HepG2 (cell line): ENCODE data around the gene STX8. TPM values are rescaled to one million over a fixed set of nuclear protein-coding genes. Genes with fewer than 3 reads are reported as not detected.

Experiments
- ERF ChIP-seq: IDR thresholded peaks from 2 replicates; pipeline ENCODE4 v1.6.1; 2018; ENCODE audit warnings: missing biosample characterization, missing genetic modification reagents
- HNRNPH1 ChIP-seq: fragments of 200-400 bp; formaldehyde crosslinking; optimal IDR thresholded peaks from 2 replicates; pipeline ENCODE3; 2017; ENCODE audit warnings: mild to moderate bottlenecking, low read depth, low read length
- HOXA3 ChIP-seq: sonication (generic); formaldehyde crosslinking; IDR thresholded peaks from 2 replicates; pipeline ENCODE4 v1.5.0; 2020; ENCODE audit warnings: missing genetic modification reagents
- JUNB ChIP-seq: sonication (generic); formaldehyde crosslinking; IDR thresholded peaks from 2 replicates; pipeline ENCODE4 v1.8.0; 2022; ENCODE audit warnings: missing genetic modification reagents, mild to moderate bottlenecking, borderline replicate concordance
- PCBP2 ChIP-seq: fragments of 200-400 bp; formaldehyde crosslinking; optimal IDR thresholded peaks from 2 replicates; pipeline ENCODE3; 2018; ENCODE audit warnings: low read length, low read depth; ENCODE audit not compliant: poor library complexity, severe bottlenecking
- POLR2A ChIP-seq, 2 experiments: IDR thresholded peaks; 2 replicates each; pipeline ENCODE4 v1.6.1; 2011; ENCODE audit warnings: low read depth in 2 of 2, low read length in 2 of 2, mild to moderate bottlenecking in 1 of 2, moderate library complexity in 1 of 2; ENCODE audit not compliant: insufficient read depth in 1 of 2
- RCOR2 ChIP-seq: IDR thresholded peaks from 2 replicates; pipeline ENCODE4 v1.6.1; 2016; ENCODE audit warnings: missing biosample characterization, missing genetic modification reagents
- RFX5 ChIP-seq: IDR thresholded peaks from 2 replicates; pipeline ENCODE4 v1.6.1; 2011; ENCODE audit warnings: low read depth, low read length, improper control_type of control experiment
- SIX4 ChIP-seq: sonication (generic); formaldehyde crosslinking; IDR thresholded peaks from 2 replicates; pipeline ENCODE4 v1.4.0; 2020; ENCODE audit warnings: missing genetic modification reagents
- ZBTB26 ChIP-seq: IDR thresholded peaks from 2 replicates; pipeline ENCODE4 v1.6.1; 2016; ENCODE audit warnings: missing compliant biosample characterization, missing genetic modification reagents, borderline replicate concordance
- ZMAT3 ChIP-seq: sonication (generic); formaldehyde crosslinking; conservative IDR thresholded peaks from 2 replicates; pipeline ENCODE4 v1.7.0; 2021; ENCODE audit warnings: missing genetic modification reagents
- ZSCAN31 ChIP-seq: sonication (generic); formaldehyde crosslinking; IDR thresholded peaks from 2 replicates; pipeline ENCODE4 v1.5.0; 2020; ENCODE audit warnings: low read depth, mild to moderate bottlenecking, missing genetic modification reagents
- polyA plus RNA-seq, 8 experiments: library from polyadenylated mRNA; depleted of rRNA in 3 of 8; stranded (reverse) in 7 of 8; unstranded in 1 of 8; fragments of >200 nt; fragmentation: Illumina TruSeq in 4 of 8; extraction: Trizol in 4 of 8; gene quantifications; 2 replicates each; pipeline versions ENCODE4 v1.2.1 to v1.2.3, GENCODE V29; 2011 to 2016; ENCODE audit warnings: low read depth in 4 of 8, missing spikeins in 1 of 8, mixed read lengths in 1 of 8; ENCODE audit not compliant: insufficient read depth in 1 of 8
- total RNA-seq, 5 experiments: library from RNA; depleted of rRNA; stranded (reverse); fragments of >200 nt; fragmentation: Illumina TruSeq; extraction: Trizol; gene quantifications; 2 replicates each; pipeline ENCODE4 v1.2.3, GENCODE V29; 2016; ENCODE audit warnings: low read depth in 1 of 5
- TF ChIP-seq, protein P1 (sequence below): sonication (generic); formaldehyde crosslinking; conservative IDR thresholded peaks from 2 replicates; pipeline ENCODE4 v1.4.0; 2020; ENCODE audit warnings: missing genetic modification reagents
- TF ChIP-seq, protein P2 (sequence below), 2 experiments: fragments of 450-650 bp in 1 of 2; sonication (generic) in 1 of 2; formaldehyde crosslinking in 1 of 2; IDR thresholded peaks; 2 replicates each; pipeline versions ENCODE4 v1.6.1 to v1.8.0; 2016 to 2022; ENCODE audit warnings: antibody characterized with exemption in 1 of 2, mild to moderate bottlenecking in 1 of 2, missing genetic modification reagents in 1 of 2
- TF ChIP-seq, protein P3 (sequence below): sonication (generic); formaldehyde crosslinking; IDR thresholded peaks from 2 replicates; pipeline ENCODE4 v1.5.0; 2020; ENCODE audit warnings: missing genetic modification reagents

The STX8 gene
- total and polyA plus RNA-seq, 2 of the 13 experiments (the other 11 are each of a cell fraction or from before 2014, with no cell fraction given) = 36.4 to 53.6 TPM

DNA sequence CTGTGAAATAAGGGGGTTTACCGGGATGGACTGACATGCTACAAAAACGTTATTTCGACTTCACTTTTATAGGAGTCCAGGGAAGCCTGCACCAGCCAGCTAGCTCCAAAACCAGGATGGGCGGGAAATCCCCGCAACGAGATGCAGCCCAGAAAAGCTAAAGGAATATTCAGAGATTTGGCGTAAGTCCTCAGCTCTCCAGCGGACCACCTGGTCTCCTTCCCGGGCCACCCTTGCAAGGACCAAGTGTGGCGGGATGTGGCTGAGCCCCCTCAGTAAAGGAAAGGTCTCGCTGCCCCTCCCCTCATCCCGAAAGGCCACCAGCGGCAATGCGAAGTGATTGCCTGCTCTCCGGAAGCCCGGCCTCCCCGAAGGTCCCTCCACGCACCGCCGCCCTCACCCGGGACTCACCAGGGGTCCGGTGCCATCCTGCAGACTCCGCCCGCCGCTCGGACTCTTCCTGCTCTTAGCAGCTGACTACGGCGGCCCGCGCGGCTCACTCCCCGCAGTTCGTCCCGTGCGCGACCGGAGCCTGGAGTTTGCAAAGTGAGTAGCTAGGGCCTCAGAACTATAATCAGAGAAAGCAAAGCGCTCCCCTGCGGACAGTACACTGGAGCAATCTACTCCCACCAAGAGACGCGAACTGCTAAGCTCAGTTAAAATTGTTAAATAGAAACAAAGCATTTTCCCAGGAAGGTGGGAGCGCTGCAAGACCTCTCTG lies at the start of gene STX8 (continued):
- TF ChIP-seq JUNB (CRISPR knock-in tag) (no peak), RCOR2 (CRISPR knock-in tag) (0 out of 2 replicates have a peak, but pooled peaks have one; percentile 4), POLR2A (IDR thresholded peaks at IDR 0.05; ENCODE audit: insufficient read depth in 1 of 2, low read depth in 2 of 2, low read length in 2 of 2) (peak; percentile 52 to 73), HOXA3 (CRISPR knock-in tag) (peak; percentile 87), PCBP2 (no peak), HNRNPH1 (no peak), ZSCAN31 (CRISPR knock-in tag) (0 out of 2 replicates have a peak, but pooled peaks have one; percentile 35), ZBTB26 (CRISPR knock-in tag) (peak; percentile 58; the same call in 1 of the 2 replicates), ERF (CRISPR knock-in tag) (peak; percentile 69; the same call in 1 of the 2 replicates), SIX4 (CRISPR knock-in tag) (peak; percentile 67), ZMAT3 (CRISPR knock-in tag) (peak; percentile 34; the same call in 1 of the 2 replicates), RFX5 (no peak)
- TF ChIP-seq, protein P1, sequence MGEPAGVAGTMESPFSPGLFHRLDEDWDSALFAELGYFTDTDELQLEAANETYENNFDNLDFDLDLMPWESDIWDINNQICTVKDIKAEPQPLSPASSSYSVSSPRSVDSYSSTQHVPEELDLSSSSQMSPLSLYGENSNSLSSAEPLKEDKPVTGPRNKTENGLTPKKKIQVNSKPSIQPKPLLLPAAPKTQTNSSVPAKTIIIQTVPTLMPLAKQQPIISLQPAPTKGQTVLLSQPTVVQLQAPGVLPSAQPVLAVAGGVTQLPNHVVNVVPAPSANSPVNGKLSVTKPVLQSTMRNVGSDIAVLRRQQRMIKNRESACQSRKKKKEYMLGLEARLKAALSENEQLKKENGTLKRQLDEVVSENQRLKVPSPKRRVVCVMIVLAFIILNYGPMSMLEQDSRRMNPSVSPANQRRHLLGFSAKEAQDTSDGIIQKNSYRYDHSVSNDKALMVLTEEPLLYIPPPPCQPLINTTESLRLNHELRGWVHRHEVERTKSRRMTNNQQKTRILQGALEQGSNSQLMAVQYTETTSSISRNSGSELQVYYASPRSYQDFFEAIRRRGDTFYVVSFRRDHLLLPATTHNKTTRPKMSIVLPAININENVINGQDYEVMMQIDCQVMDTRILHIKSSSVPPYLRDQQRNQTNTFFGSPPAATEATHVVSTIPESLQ (CRISPR knock-in tag) = 0 out of 2 replicates have a peak, but pooled peaks have one; percentile 74
- TF ChIP-seq, protein P2, sequence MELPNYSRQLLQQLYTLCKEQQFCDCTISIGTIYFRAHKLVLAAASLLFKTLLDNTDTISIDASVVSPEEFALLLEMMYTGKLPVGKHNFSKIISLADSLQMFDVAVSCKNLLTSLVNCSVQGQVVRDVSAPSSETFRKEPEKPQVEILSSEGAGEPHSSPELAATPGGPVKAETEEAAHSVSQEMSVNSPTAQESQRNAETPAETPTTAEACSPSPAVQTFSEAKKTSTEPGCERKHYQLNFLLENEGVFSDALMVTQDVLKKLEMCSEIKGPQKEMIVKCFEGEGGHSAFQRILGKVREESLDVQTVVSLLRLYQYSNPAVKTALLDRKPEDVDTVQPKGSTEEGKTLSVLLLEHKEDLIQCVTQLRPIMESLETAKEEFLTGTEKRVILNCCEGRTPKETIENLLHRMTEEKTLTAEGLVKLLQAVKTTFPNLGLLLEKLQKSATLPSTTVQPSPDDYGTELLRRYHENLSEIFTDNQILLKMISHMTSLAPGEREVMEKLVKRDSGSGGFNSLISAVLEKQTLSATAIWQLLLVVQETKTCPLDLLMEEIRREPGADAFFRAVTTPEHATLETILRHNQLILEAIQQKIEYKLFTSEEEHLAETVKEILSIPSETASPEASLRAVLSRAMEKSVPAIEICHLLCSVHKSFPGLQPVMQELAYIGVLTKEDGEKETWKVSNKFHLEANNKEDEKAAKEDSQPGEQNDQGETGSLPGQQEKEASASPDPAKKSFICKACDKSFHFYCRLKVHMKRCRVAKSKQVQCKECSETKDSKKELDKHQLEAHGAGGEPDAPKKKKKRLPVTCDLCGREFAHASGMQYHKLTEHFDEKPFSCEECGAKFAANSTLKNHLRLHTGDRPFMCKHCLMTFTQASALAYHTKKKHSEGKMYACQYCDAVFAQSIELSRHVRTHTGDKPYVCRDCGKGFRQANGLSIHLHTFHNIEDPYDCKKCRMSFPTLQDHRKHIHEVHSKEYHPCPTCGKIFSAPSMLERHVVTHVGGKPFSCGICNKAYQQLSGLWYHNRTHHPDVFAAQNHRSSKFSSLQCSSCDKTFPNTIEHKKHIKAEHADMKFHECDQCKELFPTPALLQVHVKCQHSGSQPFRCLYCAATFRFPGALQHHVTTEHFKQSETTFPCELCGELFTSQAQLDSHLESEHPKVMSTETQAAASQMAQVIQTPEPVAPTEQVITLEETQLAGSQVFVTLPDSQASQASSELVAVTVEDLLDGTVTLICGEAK (IDR thresholded peaks at IDR 0.05) = no peak
- TF ChIP-seq, protein P2 (CRISPR knock-in tag; IDR thresholded peaks at IDR 0.05) = peak; percentile 44; the same call in 1 of the 2 replicates
- TF ChIP-seq, protein P3, sequence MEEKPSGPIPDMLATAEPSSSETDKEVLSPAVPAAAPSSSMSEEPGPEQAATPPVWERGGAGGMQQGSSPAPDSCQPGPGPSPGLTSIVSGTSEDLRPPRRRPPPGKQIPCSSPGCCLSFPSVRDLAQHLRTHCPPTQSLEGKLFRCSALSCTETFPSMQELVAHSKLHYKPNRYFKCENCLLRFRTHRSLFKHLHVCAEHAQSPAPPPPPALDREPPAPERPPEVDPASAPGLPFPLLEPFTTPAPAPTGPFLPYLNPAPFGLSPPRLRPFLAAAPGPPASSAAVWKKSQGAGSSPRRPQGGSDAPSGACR (CRISPR knock-in tag) = no peak
